Measurements from ENCODE around the gene ADGRL3.

- TF ChIP-seq, protein P1, sequence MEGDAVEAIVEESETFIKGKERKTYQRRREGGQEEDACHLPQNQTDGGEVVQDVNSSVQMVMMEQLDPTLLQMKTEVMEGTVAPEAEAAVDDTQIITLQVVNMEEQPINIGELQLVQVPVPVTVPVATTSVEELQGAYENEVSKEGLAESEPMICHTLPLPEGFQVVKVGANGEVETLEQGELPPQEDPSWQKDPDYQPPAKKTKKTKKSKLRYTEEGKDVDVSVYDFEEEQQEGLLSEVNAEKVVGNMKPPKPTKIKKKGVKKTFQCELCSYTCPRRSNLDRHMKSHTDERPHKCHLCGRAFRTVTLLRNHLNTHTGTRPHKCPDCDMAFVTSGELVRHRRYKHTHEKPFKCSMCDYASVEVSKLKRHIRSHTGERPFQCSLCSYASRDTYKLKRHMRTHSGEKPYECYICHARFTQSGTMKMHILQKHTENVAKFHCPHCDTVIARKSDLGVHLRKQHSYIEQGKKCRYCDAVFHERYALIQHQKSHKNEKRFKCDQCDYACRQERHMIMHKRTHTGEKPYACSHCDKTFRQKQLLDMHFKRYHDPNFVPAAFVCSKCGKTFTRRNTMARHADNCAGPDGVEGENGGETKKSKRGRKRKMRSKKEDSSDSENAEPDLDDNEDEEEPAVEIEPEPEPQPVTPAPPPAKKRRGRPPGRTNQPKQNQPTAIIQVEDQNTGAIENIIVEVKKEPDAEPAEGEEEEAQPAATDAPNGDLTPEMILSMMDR (IDR thresholded peaks at IDR 0.05), result no peak
- no peak for TF ChIP-seq POLR2A (IDR thresholded peaks at IDR 0.05)
- no peak for TF ChIP-seq POLR2AphosphoS5 (IDR thresholded peaks at IDR 0.05)
- no peak for TF ChIP-seq EP300 (IDR thresholded peaks at IDR 0.05)
These were observed 686.0 kb downstream of the ADGRL3 start for GRCh38 chr4:61886131-61886530.

Measured in suprapubic skin (tissue), 4 donors.